K562 (cell line): ENCODE data around the gene KNCN. TPM values are rescaled to one million over a fixed set of nuclear protein-coding genes. Genes with fewer than 3 reads are reported as not detected.
A peak's percentile ranks its signal among the peaks of the same experiment; 100 is the strongest.

Source experiments
- ATAC-seq: fragments of 200-7000 bp; cut with Tn5 transposase; 3 replicates; pipeline ENCODE4 v1.9.1; 2020; ENCODE audit warnings: moderate library complexity
- BruUV-seq: library from RNA; stranded (reverse); fragments of 400-500 nt; replicated peaks from 2 replicates; lab custom pipeline; 2021; lab: Mats Ljungman, UMichigan
- CTCF ChIA-PET: fragments of 300-600 bp; formaldehyde crosslinking; extraction: SDS; loops from one replicate; lab custom pipeline; 2021; ENCODE audit warnings: low intra/inter-chr PET ratio; lab: Yijun Ruan, JAX
- POLR2A ChIA-PET: fragments of 300-600, 350-650 bp; sonication (Branson Sonifier 250); formaldehyde crosslinking; extraction: SDS; loops from one replicate; lab custom pipeline; 2021; ENCODE audit warnings: antibody characterized with exemption, inconsistent platforms; lab: Yijun Ruan, JAX
- DNase-seq, 4 experiments: peaks; one replicate each; pipeline versions ENCODE4 v3.0.0 to v3.0.0-alpha.2; 2011 to 2018; ENCODE audit warnings: low spot score in 3 of 4, mixed read lengths in 3 of 4; ENCODE audit errors: extremely low read depth in 1 of 4
- FAIRE-seq: peaks from 2 replicates; lab custom pipeline; 2011; peaks lifted over from hg19 to GRCh38; lab: Jason Lieb, UNC
- H2AFZ ChIP-seq: 2 replicates; pipeline ENCODE4 v1.6.0; 2011; ENCODE audit warnings: low read depth, low read length, control low read depth, inconsistent platforms
- H3K27ac ChIP-seq: fragments of 200-600 bp; 3 replicates; pipeline ENCODE4 v1.8.0; 2011; ENCODE audit warnings: low read depth, mild to moderate bottlenecking, control low read depth, inconsistent platforms, low read length, moderate library complexity, mixed read lengths; ENCODE audit errors: extremely low read depth
- H3K27me3 ChIP-seq, 2 experiments: fragments of 300-600 bp in 1 of 2; 2 replicates in 1 of 2; 3 replicates in 1 of 2; pipeline versions ENCODE4 v1.6.0 to v1.8.0; 2011; ENCODE audit warnings: inconsistent platforms in 2 of 2, low read length in 2 of 2, mild to moderate bottlenecking in 1 of 2, mixed read lengths in 1 of 2, moderate library complexity in 1 of 2; ENCODE audit not compliant: control insufficient read depth in 2 of 2, insufficient read depth in 2 of 2
- H3K36me3 ChIP-seq: fragments of 300-600 bp; 3 replicates; pipeline ENCODE4 v1.8.0; 2011; ENCODE audit warnings: mild to moderate bottlenecking, low read length, inconsistent platforms; ENCODE audit not compliant: control insufficient read depth, insufficient read depth
- H3K4me1 ChIP-seq, 2 experiments: fragments of 200-600 bp in 1 of 2; replicated peaks in 1 of 2; 2 replicates in 1 of 2; 3 replicates in 1 of 2; pipeline versions ENCODE4 v1.5.1 to v1.8.0; 2011; ENCODE audit warnings: inconsistent platforms in 2 of 2, low read length in 2 of 2, mild to moderate bottlenecking in 1 of 2, mixed read lengths in 1 of 2, moderate library complexity in 1 of 2; ENCODE audit not compliant: control insufficient read depth in 2 of 2, insufficient read depth in 2 of 2
- H3K4me2 ChIP-seq: 2 replicates; pipeline ENCODE4 v1.6.1; 2011; ENCODE audit warnings: low read length, control low read depth, inconsistent platforms, mixed read lengths; ENCODE audit not compliant: insufficient read depth
- H3K4me3 ChIP-seq: fragments of 200-600 bp; sonication (generic), shearing (Covaris generic); 2 replicates; pipeline ENCODE4 v1.5.1; 2016; ENCODE audit warnings: control low read depth, inconsistent platforms
- H3K79me2 ChIP-seq: fragments of 200-600 bp; 3 replicates; pipeline ENCODE4 v1.8.0; 2011; ENCODE audit warnings: low read length, inconsistent platforms; ENCODE audit not compliant: control insufficient read depth, insufficient read depth
- H3K9ac ChIP-seq, 2 experiments: 2 replicates each; pipeline versions ENCODE4 v1.6.0 to v1.6.1; 2011; ENCODE audit warnings: low read depth in 2 of 2, low read length in 2 of 2, control low read depth in 1 of 2, inconsistent platforms in 1 of 2, mild to moderate bottlenecking in 1 of 2, mixed read lengths in 1 of 2; ENCODE audit not compliant: insufficient read depth in 1 of 2
- H3K9me1 ChIP-seq: one replicate; pipeline ENCODE4 v1.6.0; 2011; ENCODE audit warnings: inconsistent platforms, mild to moderate bottlenecking, low read length, moderate library complexity; ENCODE audit not compliant: control insufficient read depth, insufficient read depth
- H3K9me3 ChIP-seq: replicated peaks from 2 replicates; pipeline ENCODE4 v1.5.1; 2011; ENCODE audit warnings: low read depth, low read length, inconsistent platforms; ENCODE audit not compliant: control insufficient read depth, insufficient read depth
- H4K20me1 ChIP-seq: replicated peaks from 2 replicates; pipeline ENCODE4 v1.6.1; 2011; ENCODE audit warnings: low read length, inconsistent platforms, mixed read lengths; ENCODE audit not compliant: control insufficient read depth, insufficient read depth
- CREBBP ChIP-seq: IDR thresholded peaks from one replicate; pipeline ENCODE4 v1.6.1; 2012; ENCODE audit warnings: low read depth, mild to moderate bottlenecking, control low read depth, inconsistent platforms, low read length
- FOXJ3 ChIP-seq: sonication (generic); formaldehyde crosslinking; IDR thresholded peaks from 2 replicates; pipeline ENCODE4 v1.4.0; 2020; ENCODE audit warnings: mild to moderate bottlenecking, missing genetic modification reagents
- LARP7 ChIP-seq: fragments of 450-650 bp; IDR thresholded peaks from 2 replicates; pipeline ENCODE4 v1.6.1; 2016
- PHB2 ChIP-seq: fragments of 450-650 bp; IDR thresholded peaks from 2 replicates; pipeline ENCODE4 v1.6.1; 2017; ENCODE audit warnings: low read depth
- ZMIZ1 ChIP-seq, 2 experiments: fragments of 150-350 bp in 1 of 2; IDR thresholded peaks; 2 replicates each; pipeline ENCODE4 v1.6.1; 2012 to 2016; ENCODE audit warnings: low read depth in 2 of 2, low read length in 2 of 2, mild to moderate bottlenecking in 1 of 2, moderate library complexity in 1 of 2
- WGBS: fragments of 100-300 bp; shearing (Covaris generic); methylation state at CpG from one replicate; pipeline ENCODE4 v1.1.6; 2016; ENCODE audit warnings: low coverage, mixed read lengths; ENCODE audit not compliant: insufficient coverage; ENCODE audit errors: missing lambda C conversion rate; 5-methylcytosine and 5-hydroxymethylcytosine counted together
- in situ Hi-C: fragments of 300-500 bp; cut with MboI; formaldehyde crosslinking; loops from 4 replicates; pipeline ENCODE4 v1.15.0; 2018; ENCODE audit warnings: inconsistent platforms, mixed read lengths
- intact Hi-C: fragments of 100-400 bp; cut with micrococcal nuclease; formaldehyde crosslinking; loops from 2 replicates; pipeline ENCODE4 v1.14.2; 2022
- polyA plus RNA-seq, 8 experiments: library from polyadenylated mRNA; depleted of rRNA in 4 of 8; stranded (reverse) in 5 of 8; unstranded in 3 of 8; fragments of >200 nt; fragmentation: Nextera tagmentation in 2 of 8; fragmentation: Illumina TruSeq in 1 of 8; extraction: Ambion mirVana in 2 of 8; extraction: Trizol in 1 of 8; gene quantifications; 2 replicates each; pipeline versions ENCODE4 v1.2.1 to v1.2.3, GENCODE V29; 2011 to 2014; ENCODE audit warnings: inconsistent platforms in 1 of 8, missing spikeins in 1 of 8
- total RNA-seq, 7 experiments: library from RNA; depleted of rRNA in 6 of 7; stranded (reverse); fragments of >200 nt in 6 of 7; fragmentation: Illumina TruSeq in 2 of 7; extraction: Trizol in 2 of 7; gene quantifications; 2 replicates each; pipeline versions ENCODE4 v1.2.1 to v1.2.3, GENCODE V29; 2011 to 2021; ENCODE audit warnings: low replicate concordance in 1 of 7

KNCN gene
- total and polyA plus RNA-seq, 9 of the 15 experiments (the other 6 are each of a cell fraction or from before 2014, with no cell fraction given), result not detected

- no peak for ATAC-seq
- no peak for FAIRE-seq
- Histone ChIP-seq H3K9ac (peak overlapping the region in 1 of 2 experiments; percentile 68; a peak in 1 of 4 replicates), H3K27ac (no peak overlapping the region), H3K27me3 (no peaks in the 10 kb centered on the region), H4K20me1 (no peaks in the 10 kb centered on the region), H3K9me3 (no peaks in the 10 kb centered on the region), H3K4me3 (no peak overlapping the region), H3K9me1 (no peaks in the 10 kb centered on the region), H3K4me2 (no peak overlapping the region), H3K79me2 (no peaks in the 10 kb centered on the region), H3K4me1 (peaks cover 33 to 64% of the 10 kb centered on the region in 2 experiments), H3K36me3 (no peaks in the 10 kb centered on the region), H2AFZ (no peak overlapping the region)
- in situ Hi-C loops, result no loop called here
- intact Hi-C loops, result no loop called here
- POLR2A ChIA-PET, result interaction anchor here (0.5 to 2.5 kb wide), 5 partner anchors 9 to 54 kb away, joined by 3 to 7 read pairs (median 4); no protein-coding TSS in a partner anchor
- WGBS, result 54% methylated on average over 5 of the region's 5 CpGs
- CTCF ChIA-PET, result no interaction called here
- DNase-seq, result no peak
- TF ChIP-seq CREBBP, result no peak
- TF ChIP-seq PHB2, result no peak
- TF ChIP-seq LARP7, result no peak
- TF ChIP-seq ZMIZ1 (IDR thresholded peaks at IDR 0.05; ENCODE audit: low read depth in 2 of 2, low read length in 2 of 2), result no peak
- no peak for TF ChIP-seq FOXJ3 (CRISPR knock-in tag)
- BruUV-seq, result no TSS peak
These were observed 37.9 kb downstream of the KNCN start for GRCh38 chr1:46513536-46513935.
